ENCODE measurements around the gene DPP10. TPM values are rescaled to one million over a fixed set of nuclear protein-coding genes. Genes with fewer than 3 reads are reported as not detected.

DPP10 gene
- total and polyA plus RNA-seq, 4 donors: 0.04 to 4.1 (median 0.48) TPM

GRCh38 chr2:114960389-114960788 is 517.9 kb downstream of the DPP10 start:
- H3K9me3 ChIP-seq (ENCODE audit: control insufficient read depth in 4 of 4, low read length in 3 of 4): no peaks in the 10 kb centered on the region
- WGBS: 91% methylated on average over 5 of the region's 5 CpGs

More at GRCh38 chr2:114960389-114960788, 517.9 kb downstream of the DPP10 start:
- DNase-seq (ENCODE audit: low spot score): no peak
- no peaks in the 10 kb centered on the region for H3K4me1 ChIP-seq (ENCODE audit: control insufficient read depth in 4 of 4, insufficient read depth in 4 of 4, low read length in 3 of 4)
- no peak overlapping the region for H3K27ac ChIP-seq (ENCODE audit: low read depth in 1 of 2, low read length in 2 of 2)
- H3K9ac ChIP-seq (ENCODE audit: low read depth in 1 of 2, low read length in 2 of 2): no peak overlapping the region
- H3K36me3 ChIP-seq (ENCODE audit: control insufficient read depth in 4 of 4, insufficient read depth in 3 of 4, low read depth in 1 of 4, low read length in 3 of 4): no peaks in the 10 kb centered on the region
- H3K27me3 ChIP-seq (ENCODE audit: control insufficient read depth in 4 of 4, insufficient read depth in 4 of 4, low read length in 3 of 4): no peaks in the 10 kb centered on the region
- no peak overlapping the region for H3K4me3 ChIP-seq (ENCODE audit: low read depth in 1 of 3, low read length in 3 of 3)
- no peak for TF ChIP-seq TAF1 (conservative IDR thresholded peaks at IDR 0.05)
- TF ChIP-seq FOXA2 (IDR thresholded peaks at IDR 0.05): no peak
- no peak for TF ChIP-seq HNF4A (conservative IDR thresholded peaks at IDR 0.05)
- TF ChIP-seq RXRA (IDR thresholded peaks at IDR 0.05): no peak
- TF ChIP-seq ZBTB33 (IDR thresholded peaks at IDR 0.05): no peak
- no peak for TF ChIP-seq MAX (IDR thresholded peaks at IDR 0.05)
- no peak for TF ChIP-seq NR2F2 (IDR thresholded peaks at IDR 0.05)
- no peak for TF ChIP-seq REST (IDR thresholded peaks at IDR 0.05)
- TF ChIP-seq ATF3 (IDR thresholded peaks at IDR 0.05): no peak
- TF ChIP-seq JUND (IDR thresholded peaks at IDR 0.05): no peak
- TF ChIP-seq HNF4G (IDR thresholded peaks at IDR 0.05): no peak
- no peak for TF ChIP-seq FOXA1 (IDR thresholded peaks at IDR 0.05)
- TF ChIP-seq CTCF (IDR thresholded peaks at IDR 0.05; ENCODE audit: low read depth, low read length, missing input control): no peak
- TF ChIP-seq YY1 (IDR thresholded peaks at IDR 0.05): no peak

All from liver (tissue), 9 donors.